HG02610 (cell line): ENCODE results near the gene ALDH1L2.
A peak's percentile ranks its signal among the peaks of the same experiment; 100 is the strongest.
"Not testable (repeated sequence)": the region's sequence is repeated elsewhere in the genome, so short reads cannot be mapped to it uniquely, and the experiment has no call there.

ENCODE experiments used
- ATAC-seq: cut with Tn5 transposase; IDR thresholded peaks from one replicate; pipeline ENCODE4 v1.9.1; 2021; ENCODE audit warnings: mild to moderate bottlenecking, moderate library complexity; ENCODE audit not compliant: unreplicated experiment

ALDH1L2 gene

DNA sequence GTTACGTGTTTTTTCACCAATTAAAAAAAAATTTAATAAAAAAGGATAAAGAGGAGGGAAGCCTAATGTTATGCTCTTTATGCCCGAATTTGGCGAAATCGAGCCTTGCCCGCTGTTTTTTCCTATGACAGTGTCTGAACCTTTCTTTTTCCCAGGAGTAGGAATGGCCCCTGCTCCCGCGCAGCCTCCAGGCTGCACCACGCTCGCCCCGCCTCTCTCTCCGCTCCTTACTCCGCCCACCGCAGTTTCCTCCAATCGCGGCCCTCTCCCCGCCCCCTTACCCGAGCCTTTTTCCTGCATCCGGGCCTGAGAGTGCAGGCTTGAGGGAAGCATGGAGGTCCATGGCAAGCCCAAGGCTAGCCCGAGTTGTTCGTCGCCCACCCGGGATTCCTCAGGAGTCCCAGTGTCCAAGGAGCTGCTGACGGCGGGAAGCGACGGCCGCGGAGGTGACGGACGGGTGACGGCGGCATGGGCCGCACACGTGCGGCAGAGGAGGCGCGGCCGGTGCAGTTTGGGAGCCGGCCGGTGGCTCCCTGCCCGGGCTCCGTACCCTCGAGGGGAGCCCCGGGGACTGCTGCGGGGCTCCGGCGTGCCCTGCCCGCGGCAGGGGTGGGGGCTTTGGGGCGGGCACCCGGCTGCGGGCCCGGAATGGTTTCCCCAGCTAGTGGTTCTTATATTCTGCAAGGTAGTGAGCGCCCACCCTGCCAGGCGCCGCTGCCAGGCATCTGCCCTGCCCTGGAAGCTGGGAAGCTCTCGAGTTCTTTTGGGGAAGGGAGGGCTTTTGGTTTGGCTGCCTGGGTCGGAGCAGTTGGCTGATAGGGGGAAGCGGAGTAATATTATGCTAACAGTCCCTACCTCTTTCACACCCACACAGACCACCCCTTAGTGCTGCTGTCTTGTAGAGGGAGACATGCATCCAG lies 98.0 kb downstream of the ALDH1L2 start, which contains the start of gene NOPCHAP1:
TSS of gene NOPCHAP1 (plus strand) at position 295 of the 920 bp plus-strand sequence. CDS start at position 332, 37 bp downstream.
- peak; percentile 98 for ATAC-seq

DNA sequence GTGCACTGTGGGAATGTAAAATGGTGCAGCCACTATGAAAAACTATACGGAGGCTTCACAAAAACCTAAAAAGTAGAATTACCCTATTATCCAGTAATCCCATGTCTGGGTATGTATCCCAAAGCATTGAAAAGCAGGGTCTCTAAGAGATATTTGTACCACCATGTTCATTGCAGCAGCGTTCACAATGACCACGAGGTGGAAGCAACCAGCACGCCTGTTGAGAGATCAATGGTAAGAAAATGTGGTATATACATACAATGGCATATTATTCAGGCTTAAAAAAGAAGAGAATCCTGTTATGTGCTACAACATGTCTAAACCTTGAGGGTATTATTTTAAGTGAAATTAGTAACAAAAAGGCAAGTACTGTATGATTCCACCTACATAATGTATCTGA lies 99.1 kb downstream of the ALDH1L2 start:
- ATAC-seq, result no peak

DNA sequence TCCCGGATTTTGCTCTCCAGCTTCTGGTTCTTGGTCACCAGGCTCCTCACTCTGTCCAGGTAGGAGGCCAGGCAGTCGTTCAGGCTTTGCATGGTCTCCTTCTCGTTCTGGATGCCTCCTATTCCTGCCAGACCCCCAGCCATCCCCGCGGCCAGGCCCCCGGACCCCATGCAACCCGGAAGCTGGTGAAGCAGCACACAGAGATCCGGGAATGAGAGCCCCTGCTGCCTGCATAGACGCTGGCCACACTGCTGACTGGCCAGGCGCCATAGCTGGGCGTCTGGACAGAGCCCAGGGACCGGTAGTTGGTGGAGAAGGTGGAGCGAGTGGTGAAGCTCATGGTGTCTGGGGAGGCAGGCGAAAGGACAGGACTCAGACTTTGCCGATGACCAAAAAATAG lies 106.6 kb downstream of the ALDH1L2 start:
- ATAC-seq, result not testable (repeated sequence)

DNA sequence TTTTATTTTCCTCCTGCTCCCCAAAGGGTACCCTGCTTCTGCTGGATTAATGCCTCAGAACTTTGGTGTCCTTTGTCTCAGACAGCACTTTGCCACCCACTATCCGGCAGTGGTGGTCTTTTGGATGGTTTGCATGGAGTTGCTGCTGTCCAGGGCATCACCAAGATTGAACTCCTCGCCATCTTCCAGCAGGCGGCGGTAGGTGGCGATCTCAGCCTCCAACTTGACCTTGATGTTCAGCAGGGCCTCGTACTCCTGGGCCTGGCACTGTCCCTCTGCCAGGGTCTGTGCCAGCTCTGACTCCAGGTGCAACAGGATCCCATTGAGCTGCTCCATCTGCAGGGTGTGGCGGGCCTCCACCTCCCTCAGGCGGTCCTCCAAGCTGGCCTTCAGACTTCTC lies 107.6 kb downstream of the ALDH1L2 start:
- ATAC-seq, result no peak

DNA sequence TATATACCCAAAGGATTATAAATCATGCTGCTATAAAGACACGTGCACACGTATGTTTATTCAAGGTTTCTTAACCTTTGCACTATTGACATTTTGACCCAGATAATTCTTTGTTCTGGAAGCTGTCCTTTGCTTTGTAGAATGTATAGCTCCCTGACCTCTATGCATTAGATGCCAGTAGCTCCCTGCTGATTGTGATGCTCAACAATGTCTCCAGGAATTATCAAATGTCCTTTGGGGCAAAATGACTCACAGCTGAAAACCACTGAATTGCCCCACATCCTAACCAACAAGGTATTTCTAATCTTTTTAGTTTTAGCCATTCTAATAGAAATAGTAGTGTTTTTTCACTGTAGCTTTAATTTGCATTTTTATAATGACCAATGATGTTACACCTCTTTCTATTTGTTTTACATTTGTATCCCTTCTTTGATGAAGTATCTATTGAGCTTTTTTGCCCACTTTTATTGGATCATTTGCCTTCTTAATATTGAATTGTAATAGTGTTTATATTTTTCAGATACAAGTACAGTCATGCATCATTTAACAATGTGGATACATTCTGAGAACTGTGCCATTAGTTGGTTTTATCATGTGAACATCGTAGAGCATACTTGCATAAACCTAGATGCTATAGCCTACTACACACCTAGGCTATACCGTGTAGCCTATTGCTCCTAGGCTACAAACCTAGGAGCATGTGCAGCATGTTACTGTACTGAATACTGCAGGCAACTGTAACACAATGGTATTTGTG lies 108.5 kb downstream of the ALDH1L2 start:
- ATAC-seq, result no peak

DNA sequence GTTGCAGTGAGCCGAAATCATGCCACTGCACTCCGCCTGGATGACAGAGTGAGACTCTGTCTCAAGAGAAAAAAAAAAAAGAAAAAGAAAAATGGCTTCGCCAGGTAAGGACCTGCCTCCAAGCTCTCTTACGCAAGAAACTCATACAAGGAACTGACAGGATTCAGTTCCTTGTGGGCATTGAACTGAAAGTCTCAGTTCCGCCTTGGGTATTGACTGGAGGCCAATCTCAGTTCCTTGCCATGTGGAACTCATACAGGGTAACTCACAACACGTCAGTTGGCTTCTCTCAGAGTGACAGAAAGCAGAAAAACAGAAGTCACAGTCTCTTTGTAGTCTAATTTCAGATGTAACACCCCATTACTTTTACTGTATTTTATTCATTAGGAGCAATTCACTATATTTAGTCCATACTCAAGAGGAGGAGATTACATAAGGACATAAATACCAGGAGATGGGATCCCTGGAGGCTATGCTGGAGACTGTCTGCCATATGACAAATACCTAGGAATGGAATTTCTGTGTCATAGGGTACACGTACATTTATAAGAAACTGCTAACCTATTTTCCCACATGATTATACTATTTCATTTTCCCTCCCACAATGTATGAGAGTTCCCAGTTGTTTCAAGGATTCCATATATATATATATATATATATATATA lies 109.5 kb downstream of the ALDH1L2 start:
- ATAC-seq, result peak; percentile 99

DNA sequence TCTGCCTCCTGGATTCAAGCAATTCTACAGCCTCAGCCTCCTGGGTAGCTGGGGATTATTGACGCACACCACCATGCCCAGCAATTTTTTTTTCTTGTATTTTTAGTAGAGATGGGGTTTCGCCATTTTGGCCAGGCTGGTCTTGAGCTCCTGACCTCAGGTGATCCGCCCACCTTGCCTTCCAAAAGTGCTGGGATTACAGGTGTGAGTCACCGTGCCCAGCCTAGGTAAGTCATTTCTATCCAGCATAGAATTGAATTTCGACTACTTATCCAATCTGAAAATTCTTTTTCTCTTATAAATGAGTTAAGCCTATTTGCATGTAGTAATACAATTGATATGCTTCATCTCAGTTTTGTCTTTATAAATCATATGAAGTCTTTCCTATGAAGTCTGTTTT lies 111.0 kb downstream of the ALDH1L2 start:
- ATAC-seq, result no peak

DNA sequence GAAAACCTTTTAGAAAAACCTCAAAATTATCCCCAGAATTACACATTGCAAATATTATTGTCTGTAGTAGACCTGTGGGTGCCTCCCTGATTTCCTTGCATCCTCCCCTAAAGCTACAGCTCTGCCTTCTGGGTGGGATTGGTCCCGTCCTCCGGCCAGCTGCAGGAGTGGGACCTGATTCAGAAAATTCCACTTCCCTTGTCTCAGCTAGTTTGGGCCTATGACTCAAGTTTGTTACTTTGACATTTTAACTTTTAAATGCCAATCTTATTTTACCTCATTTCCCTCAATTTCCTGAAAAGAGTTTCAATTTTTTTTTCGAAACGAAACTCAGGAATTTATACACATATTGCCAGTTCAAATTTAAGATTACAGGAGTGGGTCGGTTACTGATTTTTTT lies 113.0 kb downstream of the ALDH1L2 start:
- ATAC-seq, result no peak
